SJSA1 (cell line): ENCODE data around the gene EIF2S1. TPM values are rescaled to one million over a fixed set of nuclear protein-coding genes. Genes with fewer than 3 reads are reported as not detected.
"Not testable (repeated sequence)": the region's sequence is repeated elsewhere in the genome, so short reads cannot be mapped to it uniquely, and the experiment has no call there.

ENCODE experiments used
- DNase-seq, 2 experiments: peaks; one replicate each; pipeline ENCODE4 v3.0.0-alpha.2; 2015 to 2020; ENCODE audit warnings: low spot score in 2 of 2, low read depth in 1 of 2
- H3K27ac ChIP-seq: fragments of 250-450 bp; sonication (Bioruptor Pico); 2 replicates; pipeline ENCODE4 v1.5.1; 2020; ENCODE audit warnings: mild to moderate bottlenecking, moderate library complexity
- H3K27me3 ChIP-seq: fragments of 250-450 bp; sonication (Bioruptor Pico); replicated peaks from 2 replicates; pipeline ENCODE4 v1.5.1; 2020; ENCODE audit warnings: mild to moderate bottlenecking, moderate library complexity
- H3K36me3 ChIP-seq: fragments of 250-450 bp; sonication (Bioruptor Pico); 2 replicates; pipeline ENCODE4 v1.5.1; 2020; ENCODE audit warnings: mild to moderate bottlenecking
- H3K4me1 ChIP-seq: fragments of 250-450 bp; sonication (Bioruptor Pico); replicated peaks from 2 replicates; pipeline ENCODE4 v1.6.1; 2021; ENCODE audit warnings: mild to moderate bottlenecking
- H3K4me3 ChIP-seq: fragments of 250-450 bp; sonication (Bioruptor Pico); 2 replicates; pipeline ENCODE4 v1.5.1; 2020; ENCODE audit warnings: mild to moderate bottlenecking
- H3K9me3 ChIP-seq: fragments of 250-450 bp; sonication (Bioruptor Pico); replicated peaks from 2 replicates; pipeline ENCODE4 v1.5.1; 2020; ENCODE audit warnings: mild to moderate bottlenecking
- total RNA-seq: library from RNA; depleted of rRNA; stranded (reverse); fragments of >200 nt; shearing (Covaris generic); gene quantifications from 2 replicates; pipeline ENCODE4 v1.2.3, GENCODE V29; 2014

The EIF2S1 gene
- total RNA-seq, 1 experiment from 2014 or later: 276 TPM

GRCh38 chr14:67409461-67409860 is 49.3 kb downstream of the EIF2S1 start:
- Histone ChIP-seq H3K27me3 (no peaks in the 10 kb centered on the region), H3K36me3 (no peaks in the 10 kb centered on the region), H3K9me3 (no peaks in the 10 kb centered on the region), H3K4me3 (no peak overlapping the region), H3K4me1 (peaks cover 27% of the 10 kb centered on the region), H3K27ac (no peak overlapping the region)
- no peak for DNase-seq

- H3K27ac ChIP-seq: no peak overlapping the region
- no peaks in the 10 kb centered on the region for H3K27me3 ChIP-seq
- no peaks in the 10 kb centered on the region for H3K9me3 ChIP-seq
- H3K36me3 ChIP-seq: no peaks in the 10 kb centered on the region
- H3K4me1 ChIP-seq: peaks cover 31% of the 10 kb centered on the region
- H3K4me3 ChIP-seq: no peak overlapping the region
- no peak for DNase-seq
Measured at GRCh38 chr14:67410313-67410712, 50.2 kb downstream of the EIF2S1 start.

GRCh38 chr14:67411370-67411769 is 51.2 kb downstream of the EIF2S1 start:
- H3K27ac ChIP-seq: no peak overlapping the region; the same call in 1 of the 2 replicates
- DNase-seq: no peak
- H3K27me3 ChIP-seq: no peaks in the 10 kb centered on the region
- no peaks in the 10 kb centered on the region for H3K36me3 ChIP-seq
- H3K4me1 ChIP-seq: peaks cover 31% of the 10 kb centered on the region
- H3K9me3 ChIP-seq: no peaks in the 10 kb centered on the region
- peak overlapping the region; percentile 54 for H3K4me3 ChIP-seq

- Histone ChIP-seq H3K27ac (peak within 1 kb of the TSS; percentile 45), H3K4me3 (peak within 1 kb of the TSS; percentile 54), H3K36me3 (no peaks in the 10 kb centered on the region), H3K9me3 (no peaks in the 10 kb centered on the region), H3K27me3 (no peaks in the 10 kb centered on the region), H3K4me1 (peaks cover 31% of the 10 kb centered on the region)
- DNase-seq: peak; percentile 34 to 63
Measured at GRCh38 chr14:67411820-67412421, 51.8 kb downstream of the EIF2S1 start, which contains the start of gene PLEK2. TSS of gene PLEK2 (minus strand) at chr14:67412165. CDS start at chr14:67412059, 106 bp downstream.

GRCh38 chr14:67413806-67414769 is 54.0 kb downstream of the EIF2S1 start:
- Histone ChIP-seq H3K9me3 (no peaks in the 10 kb centered on the region), H3K36me3 (no peaks in the 10 kb centered on the region), H3K27ac (peak overlapping the region; percentile 47), H3K4me1 (peaks cover 41% of the 10 kb centered on the region), H3K27me3 (no peaks in the 10 kb centered on the region), H3K4me3 (no peak overlapping the region)
- DNase-seq: peak; percentile 90 to 91

GRCh38 chr14:67415610-67416009 is 55.5 kb downstream of the EIF2S1 start:
- H3K36me3 ChIP-seq, H3K27ac ChIP-seq, H3K9me3 ChIP-seq, H3K4me3 ChIP-seq, H3K27me3 ChIP-seq, DNase-seq: not testable (repeated sequence)
- peaks cover 38% of the 10 kb centered on the region for H3K4me1 ChIP-seq

- DNase-seq: no peak
- H3K27ac ChIP-seq: no peak overlapping the region
- H3K36me3 ChIP-seq: no peaks in the 10 kb centered on the region
- no peaks in the 10 kb centered on the region for H3K9me3 ChIP-seq
- no peaks in the 10 kb centered on the region for H3K27me3 ChIP-seq
- peaks cover 38% of the 10 kb centered on the region for H3K4me1 ChIP-seq
- no peak overlapping the region for H3K4me3 ChIP-seq
Measured at GRCh38 chr14:67416085-67416484, 56.0 kb downstream of the EIF2S1 start.

GRCh38 chr14:67416810-67417209 is 56.7 kb downstream of the EIF2S1 start:
- H3K9me3 ChIP-seq: no peaks in the 10 kb centered on the region
- H3K27ac ChIP-seq: no peak overlapping the region
- H3K4me3 ChIP-seq: no peak overlapping the region
- peaks cover 35% of the 10 kb centered on the region for H3K4me1 ChIP-seq
- H3K36me3 ChIP-seq: no peaks in the 10 kb centered on the region
- DNase-seq: no peak
- H3K27me3 ChIP-seq: no peaks in the 10 kb centered on the region

- no peak overlapping the region for H3K4me3 ChIP-seq
- H3K36me3 ChIP-seq: no peaks in the 10 kb centered on the region
- peaks cover 29% of the 10 kb centered on the region for H3K4me1 ChIP-seq
- no peak overlapping the region for H3K27ac ChIP-seq
- no peak for DNase-seq
- H3K27me3 ChIP-seq: no peaks in the 10 kb centered on the region
- H3K9me3 ChIP-seq: no peaks in the 10 kb centered on the region
Measured at GRCh38 chr14:67417633-67418032, 57.5 kb downstream of the EIF2S1 start.

GRCh38 chr14:67418401-67419191 is 58.5 kb downstream of the EIF2S1 start:
- Histone ChIP-seq H3K27me3 (no peaks in the 10 kb centered on the region), H3K4me3 (no peak overlapping the region), H3K36me3 (no peaks in the 10 kb centered on the region), H3K9me3 (no peaks in the 10 kb centered on the region), H3K27ac (no peak overlapping the region), H3K4me1 (peaks cover 25% of the 10 kb centered on the region)
- DNase-seq: no peak

- DNase-seq: no peak
- H3K9me3 ChIP-seq: no peaks in the 10 kb centered on the region
- H3K27ac ChIP-seq: no peak overlapping the region
- H3K27me3 ChIP-seq: no peaks in the 10 kb centered on the region
- H3K4me1 ChIP-seq: peaks cover 12% of the 10 kb centered on the region
- no peaks in the 10 kb centered on the region for H3K36me3 ChIP-seq
- no peak overlapping the region for H3K4me3 ChIP-seq
Measured at GRCh38 chr14:67420102-67420739, 60.1 kb downstream of the EIF2S1 start.

- H3K9me3 ChIP-seq: no peaks in the 10 kb centered on the region
- H3K27ac ChIP-seq: no peak overlapping the region
- peaks cover 12% of the 10 kb centered on the region for H3K4me1 ChIP-seq
- H3K4me3 ChIP-seq: no peak overlapping the region
- DNase-seq: no peak
- no peaks in the 10 kb centered on the region for H3K27me3 ChIP-seq
- H3K36me3 ChIP-seq: no peaks in the 10 kb centered on the region
Measured at GRCh38 chr14:67421356-67422224, 61.5 kb downstream of the EIF2S1 start.
